T47D (cell line): Measurements from ENCODE around the gene CCSER1.
A peak's percentile ranks its signal among the peaks of the same experiment; 100 is the strongest.

Experiments
- DNase-seq, 2 experiments: peaks; one replicate each; pipeline versions ENCODE4 v3.0.0 to v3.0.0-alpha.2; 2011 to 2012; ENCODE audit warnings: low read depth in 1 of 2, low spot score in 1 of 2
- JUND ChIP-seq: IDR thresholded peaks from 2 replicates; pipeline ENCODE4 v1.6.1; 2012; ENCODE audit warnings: low read depth
- in situ Hi-C: cut with HindIII; loops from 2 replicates; pipeline ENCODE4 v1.10.0; 2016; ENCODE audit warnings: low sequenced_read_pairs, low pct_unique_long_range_greater_than_20kb

Gene CCSER1

DNA sequence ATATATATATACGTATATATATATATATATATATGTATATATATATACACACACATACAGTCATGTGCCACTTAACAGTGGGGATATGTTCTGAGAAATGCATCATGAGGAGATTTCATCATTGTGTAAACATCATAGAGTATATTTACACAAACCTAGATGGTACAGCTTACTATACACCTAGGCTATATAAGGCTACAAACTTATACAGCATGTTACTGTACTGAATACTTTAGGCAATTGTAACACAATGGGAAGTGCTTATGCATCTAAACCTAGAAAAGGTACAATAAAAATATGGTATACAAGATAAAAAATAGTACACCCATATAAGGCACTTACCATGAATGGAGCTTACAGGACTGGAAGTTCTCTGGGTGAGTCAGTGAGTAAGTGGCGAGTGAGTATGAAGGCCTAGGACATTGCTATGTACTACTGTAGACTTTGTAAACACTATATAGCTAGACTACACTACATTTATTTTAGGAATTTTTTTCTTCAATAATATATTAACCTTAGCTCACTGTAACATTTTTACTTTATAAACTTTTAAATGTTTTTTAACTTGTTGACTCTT, 13.2 kb upstream of the CCSER1 start:
- in situ Hi-C loops: no loop called here
- TF ChIP-seq JUND: no peak
- DNase-seq: peak in 1 of 2 experiments; percentile 41

DNA sequence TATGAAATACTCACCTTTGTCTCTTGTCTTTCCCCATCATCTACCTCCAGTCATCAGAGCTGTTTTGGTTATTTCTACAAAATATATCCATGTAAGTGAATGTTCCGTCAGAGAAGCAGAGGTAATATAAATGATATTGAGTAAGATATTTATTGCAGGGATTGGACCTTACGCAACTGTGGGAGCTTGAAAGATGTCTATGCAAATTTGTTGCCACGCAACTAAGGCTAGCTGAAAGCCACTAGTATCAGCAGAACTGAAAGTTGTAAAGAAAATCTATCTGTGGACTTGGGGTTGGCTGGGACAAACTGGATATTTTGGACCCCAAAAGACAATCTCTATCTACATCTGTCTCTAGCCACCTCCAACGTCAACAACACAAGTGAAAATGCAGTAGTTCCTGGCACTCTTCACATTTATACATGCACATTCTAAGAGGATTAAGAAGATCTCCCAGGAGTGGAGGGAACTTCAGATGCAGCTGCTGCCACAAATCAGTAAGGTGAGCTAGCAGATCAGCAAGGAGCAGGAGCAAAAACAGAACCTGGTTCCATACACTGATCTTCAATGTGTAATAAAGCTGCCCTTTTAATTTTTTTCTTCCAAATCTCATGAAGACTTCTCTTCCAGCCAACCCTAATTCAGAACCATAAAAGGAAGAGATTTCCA, 8.5 kb upstream of the CCSER1 start:
- no peak for TF ChIP-seq JUND
- no peak for DNase-seq
- in situ Hi-C loops: no loop called here

DNA sequence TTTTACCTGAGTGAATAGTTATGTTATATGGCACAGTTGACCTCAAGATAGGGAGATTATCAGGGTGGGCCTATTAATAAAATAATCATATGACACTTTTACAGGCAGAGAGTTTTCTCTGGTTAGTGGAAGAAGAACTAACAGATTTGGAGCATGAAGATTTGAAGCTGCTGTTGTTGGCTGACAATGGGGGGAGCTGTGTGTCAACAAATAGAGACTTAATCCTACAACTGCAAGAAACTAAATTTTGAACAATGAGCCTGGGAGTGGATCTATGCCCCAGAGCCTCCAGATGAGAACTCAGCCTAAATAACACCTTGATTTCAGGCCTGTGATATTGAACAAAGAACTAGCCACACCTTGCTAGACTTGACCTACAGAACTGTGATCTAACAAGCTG, 7.2 kb upstream of the CCSER1 start:
- TF ChIP-seq JUND: no peak
- in situ Hi-C loops: no loop called here
- no peak for DNase-seq

DNA sequence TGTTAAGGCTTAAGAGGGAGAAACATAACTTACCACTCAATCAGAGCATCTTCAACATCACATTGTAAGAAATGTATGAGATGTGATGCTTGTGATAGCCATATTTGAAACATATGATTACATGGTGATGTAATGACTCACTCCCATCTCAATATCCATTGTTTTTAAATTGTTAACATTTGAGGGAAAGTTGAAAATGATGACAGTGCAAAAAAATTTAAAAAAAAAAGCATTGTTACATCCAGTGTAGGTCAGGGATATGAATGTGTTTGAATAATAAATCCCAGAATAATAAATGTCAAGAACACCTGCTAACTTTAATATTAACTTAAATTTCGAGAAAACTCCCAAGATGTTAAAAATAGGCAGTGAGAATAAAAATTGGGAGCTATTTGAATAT, 6.4 kb upstream of the CCSER1 start:
- in situ Hi-C loops: no loop called here
- TF ChIP-seq JUND: no peak
- no peak for DNase-seq

DNA sequence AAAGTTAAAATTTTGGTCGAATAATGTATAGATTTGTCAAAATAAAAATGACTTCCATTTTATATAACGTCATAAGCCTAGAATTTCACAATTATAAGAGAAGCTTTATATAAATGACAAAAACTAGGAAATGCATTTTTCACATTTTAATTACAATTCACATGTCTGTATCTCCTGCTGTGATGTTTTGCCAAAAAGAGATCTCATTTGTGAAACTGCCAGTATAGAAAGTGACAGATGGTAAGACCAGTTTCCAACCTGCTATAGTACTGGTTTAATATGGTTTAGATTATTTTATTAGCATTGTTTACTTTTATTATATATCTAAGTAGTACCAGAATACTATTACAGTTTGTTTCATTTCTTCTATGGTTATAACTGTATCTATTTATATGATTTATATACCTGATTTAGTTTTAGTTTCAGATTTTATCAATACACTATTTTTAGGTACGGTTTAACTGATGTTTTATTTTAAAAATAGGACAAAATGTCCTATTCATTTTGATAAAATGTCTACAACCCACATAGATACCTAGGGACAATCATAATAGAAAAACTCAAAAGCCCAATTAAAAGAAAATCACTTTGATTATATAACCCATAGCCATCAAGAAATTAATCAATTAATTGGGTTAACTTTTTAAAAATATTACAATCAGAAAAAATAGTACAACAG, 5.4 kb upstream of the CCSER1 start:
- in situ Hi-C loops: no loop called here
- TF ChIP-seq JUND: no peak
- no peak for DNase-seq

DNA sequence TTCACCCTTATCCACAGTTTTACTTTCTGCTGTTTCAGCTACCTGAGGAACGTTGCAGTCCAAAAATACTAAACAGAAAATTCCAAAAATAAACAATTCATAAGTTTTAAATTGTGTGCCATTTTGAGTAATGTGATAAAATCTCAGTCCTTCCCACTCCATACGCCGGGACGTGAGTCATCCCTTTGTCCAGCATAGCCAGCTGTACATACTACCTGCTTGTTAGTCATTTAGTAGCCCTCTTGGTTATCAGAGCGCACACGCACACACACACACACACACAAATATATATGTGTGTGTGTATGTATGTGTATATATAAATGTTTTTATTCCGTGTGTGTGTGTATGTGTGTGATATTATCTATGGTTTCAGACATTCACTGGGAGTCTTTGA, 4.8 kb upstream of the CCSER1 start:
- TF ChIP-seq JUND: no peak
- in situ Hi-C loops: no loop called here
- no peak for DNase-seq

DNA sequence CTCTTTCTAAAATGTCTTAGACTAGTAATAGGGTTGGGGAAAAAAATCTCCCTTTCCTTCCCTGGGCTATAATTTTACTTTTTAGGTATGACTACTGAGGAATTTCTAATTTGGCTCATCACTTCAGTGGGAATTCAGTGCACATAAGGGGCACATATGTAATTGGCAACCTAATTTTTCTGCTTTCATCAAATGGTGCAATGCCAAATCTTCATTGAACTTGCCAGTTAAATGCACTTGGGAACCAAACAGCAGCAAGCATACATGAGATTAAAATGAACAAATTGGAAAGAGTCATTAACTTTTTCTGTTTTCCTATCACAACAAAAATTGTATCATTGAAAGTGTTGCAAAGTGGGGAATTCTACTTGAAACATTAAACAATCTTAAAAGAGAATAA, 2.9 kb upstream of the CCSER1 start:
- in situ Hi-C loops: no loop called here
- TF ChIP-seq JUND: no peak
- no peak for DNase-seq

DNA sequence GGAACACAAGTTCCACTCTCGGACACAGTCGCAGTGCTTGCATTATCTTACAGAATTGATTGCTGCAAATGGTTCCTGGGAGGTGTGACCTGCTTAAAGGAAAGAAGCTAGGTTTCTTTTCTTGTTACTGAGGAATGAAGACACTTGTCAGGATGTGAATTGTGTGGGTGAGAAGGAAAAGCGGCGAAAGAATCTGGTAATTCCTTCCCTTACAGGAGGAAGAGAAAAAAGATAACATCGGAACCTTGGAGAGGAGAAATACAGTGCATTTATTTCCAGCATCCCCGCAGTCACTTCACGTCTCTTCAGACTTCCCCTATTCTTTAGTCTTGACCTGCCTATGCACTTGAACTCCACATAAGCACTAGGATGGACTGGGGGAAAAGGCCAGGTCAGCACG, 389 bp upstream of the CCSER1 start:
- in situ Hi-C loops: no loop called here
- DNase-seq: no peak

DNA sequence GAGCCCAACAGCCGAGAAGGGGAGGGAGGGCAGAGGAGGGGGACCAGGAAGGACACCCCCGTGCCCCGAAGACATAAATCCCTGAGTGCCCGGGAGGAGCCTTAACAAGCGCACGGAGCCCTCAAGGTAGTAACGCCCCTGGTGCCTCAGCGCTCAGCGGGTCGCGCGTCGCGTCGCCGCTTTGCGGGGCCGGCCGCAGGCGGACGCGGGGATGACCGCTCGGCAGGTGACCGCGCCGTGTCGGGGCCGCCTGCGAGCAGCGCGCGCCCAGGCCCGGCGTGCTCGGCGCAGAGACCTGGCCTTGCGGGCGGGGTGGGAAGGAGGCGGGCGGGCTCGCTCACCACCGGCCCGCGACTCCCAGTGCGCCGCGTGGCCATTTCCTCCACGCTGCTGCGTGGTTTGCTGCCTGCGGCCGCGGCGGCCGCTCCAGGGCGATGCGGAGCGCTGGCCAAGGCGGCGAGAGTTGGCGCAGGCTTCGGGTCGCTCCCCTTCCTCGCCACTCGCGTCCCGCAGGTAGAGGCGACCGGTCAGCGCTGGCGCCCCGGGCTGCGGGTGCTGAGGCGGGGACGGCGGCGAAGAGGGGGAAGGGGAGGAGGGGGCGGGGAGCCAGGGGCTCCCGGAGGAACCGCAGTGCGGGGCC, 632 bp downstream of the CCSER1 start:
- peak in 1 of 2 experiments; percentile 61 for DNase-seq
- in situ Hi-C loops: no loop called here

More for the DNA sequence above, 389 bp upstream of the CCSER1 start:
- no peak for TF ChIP-seq JUND

DNA sequence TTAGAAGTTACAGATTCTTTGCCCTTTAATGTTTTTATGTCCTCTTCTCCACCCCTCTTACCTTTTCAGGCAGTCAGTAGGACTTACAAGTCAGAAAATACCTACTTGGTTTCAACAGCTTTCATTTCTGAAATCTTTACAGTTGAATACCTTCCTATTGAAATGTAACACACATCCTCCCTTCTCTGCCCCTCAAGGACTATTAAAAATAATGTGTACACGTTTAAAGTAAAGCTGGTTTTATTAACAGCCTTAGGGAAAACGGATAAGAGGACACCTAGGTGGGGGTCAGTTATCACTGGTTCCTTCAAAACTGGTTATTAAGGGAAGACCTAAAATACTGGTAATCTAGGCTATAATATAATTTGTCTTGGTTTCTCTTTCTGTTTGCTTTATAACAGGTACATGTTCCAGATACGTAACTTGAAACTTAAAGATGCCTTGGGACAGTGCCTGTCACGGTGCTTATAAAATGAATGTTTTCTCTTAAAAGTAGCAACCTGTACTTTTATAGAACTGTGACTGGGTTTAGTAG, 1.8 kb downstream of the CCSER1 start:
- in situ Hi-C loops: no loop called here
- TF ChIP-seq JUND: no peak

More for the DNA sequence above, 632 bp downstream of the CCSER1 start:
- TF ChIP-seq JUND: no peak

DNA sequence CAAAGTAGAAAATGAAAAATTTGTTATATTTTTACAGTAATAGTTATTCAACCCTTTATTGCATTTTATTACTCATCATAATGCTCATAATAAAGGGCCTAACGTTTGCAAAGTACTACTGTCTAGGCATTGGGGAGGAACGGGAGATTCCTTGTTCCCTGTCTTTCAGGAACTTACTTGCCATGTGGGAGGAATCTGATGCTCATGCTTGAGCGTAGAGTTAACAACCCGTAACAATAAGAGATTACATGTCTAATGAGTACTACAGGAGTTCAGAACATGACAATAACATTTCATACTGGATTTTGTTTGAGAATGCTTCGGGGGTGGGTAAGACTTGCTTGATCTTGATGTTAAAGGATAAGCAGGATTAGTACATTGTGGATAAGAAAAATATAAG, 2.9 kb downstream of the CCSER1 start:
- no peak for DNase-seq
- in situ Hi-C loops: no loop called here
- TF ChIP-seq JUND: no peak

More for the DNA sequence above, 1.8 kb downstream of the CCSER1 start:
- DNase-seq: no peak

DNA sequence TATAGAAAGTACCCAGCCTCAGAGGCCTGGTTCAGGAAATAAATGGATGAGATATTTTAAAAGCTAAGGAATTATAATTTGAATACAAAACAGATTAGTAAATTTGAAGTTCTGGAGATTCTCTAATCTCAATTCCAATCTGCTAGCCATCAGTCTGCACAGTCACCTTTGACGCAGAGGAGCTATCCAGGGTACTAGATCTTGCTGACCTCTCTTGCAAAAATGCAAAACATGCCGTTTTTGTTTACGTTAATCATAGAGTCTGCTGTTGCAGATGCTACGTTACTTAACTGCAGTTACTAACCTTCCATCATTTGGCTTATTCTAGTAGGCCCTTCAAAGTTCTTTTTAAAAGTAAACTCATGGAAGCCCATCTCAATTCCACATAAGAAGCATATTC, 10.4 kb downstream of the CCSER1 start:
- in situ Hi-C loops: no loop called here
- no peak for TF ChIP-seq JUND
- peak in 1 of 2 experiments; percentile 41 for DNase-seq

DNA sequence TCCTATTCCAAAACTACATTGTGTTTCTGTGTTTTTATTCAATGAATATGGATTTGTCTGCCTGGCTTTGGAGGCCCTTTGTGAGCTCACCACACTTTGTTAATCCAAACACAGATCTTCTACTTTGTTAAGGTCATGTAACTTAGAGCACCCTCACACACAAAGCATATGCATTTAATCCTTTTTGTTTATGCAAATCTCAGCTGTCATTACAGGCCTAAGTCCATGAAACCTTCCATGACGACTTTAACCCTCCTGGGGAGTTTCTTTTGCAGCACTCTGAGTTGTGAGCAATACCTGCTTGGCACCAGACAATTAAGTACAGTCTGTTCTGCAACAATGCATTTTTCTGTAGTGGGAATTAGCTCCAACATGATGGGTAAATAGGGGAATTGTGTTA, 14.9 kb downstream of the CCSER1 start:
- no peak for DNase-seq
- no peak for TF ChIP-seq JUND
- in situ Hi-C loops: no loop called here
